K562 (cell line): ENCODE measurements around the gene KDM4F. TPM values are rescaled to one million over a fixed set of nuclear protein-coding genes. Genes with fewer than 3 reads are reported as not detected.

Experiments used
- BRCA1 ChIP-seq, 2 experiments: fragments of 450-650 bp in 1 of 2; sonication (generic) in 1 of 2; formaldehyde crosslinking in 1 of 2; IDR thresholded peaks; 2 replicates each; pipeline versions ENCODE4 v1.5.0 to v1.6.1; 2017 to 2020; ENCODE audit warnings: mild to moderate bottlenecking in 1 of 2, missing genetic modification reagents in 1 of 2
- CBX1 ChIP-seq: sonication (generic); IDR thresholded peaks from 2 replicates; pipeline ENCODE4 v1.6.1; 2016; ENCODE audit warnings: antibody characterized with exemption, low read depth, mild to moderate bottlenecking
- CTBP1 ChIP-seq: fragments of 450-650 bp; IDR thresholded peaks from 2 replicates; pipeline ENCODE4 v1.6.1; 2016; ENCODE audit warnings: borderline replicate concordance
- EP400 ChIP-seq: fragments of 450-650 bp; IDR thresholded peaks from 2 replicates; pipeline ENCODE4 v1.6.1; 2017; ENCODE audit warnings: antibody characterized with exemption, mild to moderate bottlenecking, moderate library complexity
- HCFC1 ChIP-seq: IDR thresholded peaks from 2 replicates; pipeline ENCODE4 v1.6.1; 2012; ENCODE audit warnings: low read depth, low read length, improper control_type of control experiment
- HDAC8 ChIP-seq: fragments of 450-650 bp; IDR thresholded peaks from 2 replicates; pipeline ENCODE4 v1.6.1; 2016; ENCODE audit warnings: mild to moderate bottlenecking, missing genetic modification characterization, moderate library complexity, missing compliant biosample characterization
- HOXB6 ChIP-seq: fragments of 250-450 bp; sonication (Bioruptor Pico); IDR thresholded peaks from 2 replicates; pipeline ENCODE4 v1.5.1; 2022; ENCODE audit warnings: mild to moderate bottlenecking, borderline replicate concordance
- ILF3 ChIP-seq: fragments of 450-650 bp; IDR thresholded peaks from 2 replicates; pipeline ENCODE4 v1.6.1; 2018; ENCODE audit warnings: antibody characterized with exemption, mild to moderate bottlenecking, moderate library complexity, borderline replicate concordance
- KAT7 ChIP-seq: sonication (generic); formaldehyde crosslinking; IDR thresholded peaks from 2 replicates; pipeline ENCODE4 v1.8.0; 2022; ENCODE audit warnings: missing genetic modification reagents, mild to moderate bottlenecking, borderline replicate concordance
- KLF13 ChIP-seq: fragments of 450-650 bp; IDR thresholded peaks from 2 replicates; pipeline ENCODE4 v1.6.1; 2016; ENCODE audit warnings: missing genetic modification characterization, low read depth, mild to moderate bottlenecking, missing compliant biosample characterization, moderate library complexity, borderline replicate concordance
- NCOA6 ChIP-seq: fragments of 450-650 bp; IDR thresholded peaks from 2 replicates; pipeline ENCODE4 v1.6.1; 2017; ENCODE audit warnings: mild to moderate bottlenecking
- NRF1 ChIP-seq, 2 experiments: fragments of 450-650 bp; IDR thresholded peaks in 1 of 2; conservative IDR thresholded peaks in 1 of 2; 2 replicates each; pipeline ENCODE4 v1.6.1; 2014; ENCODE audit warnings: mild to moderate bottlenecking in 2 of 2
- PCBP1 ChIP-seq: fragments of 200-400 bp; formaldehyde crosslinking; IDR thresholded peaks from 2 replicates; pipeline ENCODE4 v1.6.1; 2018; ENCODE audit warnings: mild to moderate bottlenecking, low read depth, low read length; ENCODE audit not compliant: poor library complexity, severe bottlenecking
- PML ChIP-seq: IDR thresholded peaks from 2 replicates; pipeline ENCODE4 v1.6.1; 2012; ENCODE audit warnings: low read length, inconsistent platforms
- POLR2B ChIP-seq: fragments of 450-650 bp; IDR thresholded peaks from 2 replicates; pipeline ENCODE4 v1.6.1; 2018; ENCODE audit warnings: low read depth; ENCODE audit not compliant: partially characterized antibody
- RB1 ChIP-seq: fragments of 450-650 bp; IDR thresholded peaks from 2 replicates; pipeline ENCODE4 v1.6.1; 2017; ENCODE audit warnings: low read depth, mild to moderate bottlenecking
- RCOR1 ChIP-seq, 2 experiments: IDR thresholded peaks; 2 replicates each; pipeline ENCODE4 v1.6.1; 2012; ENCODE audit warnings: low read depth in 2 of 2, low read length in 2 of 2, borderline replicate concordance in 1 of 2, improper control_type of control experiment in 1 of 2
- RNF2 ChIP-seq: sonication (generic); IDR thresholded peaks from 2 replicates; pipeline ENCODE4 v1.6.1; 2016
- SAP30 ChIP-seq: fragments of 200-600 bp; sonication (generic); IDR thresholded peaks from 2 replicates; pipeline ENCODE4 v1.6.1; 2012; ENCODE audit warnings: borderline replicate concordance, low read depth, mild to moderate bottlenecking, moderate library complexity, low read length, control low read depth, inconsistent platforms; ENCODE audit not compliant: insufficient read depth, poor library complexity, severe bottlenecking
- SMAD4 ChIP-seq: fragments of 250-450 bp; sonication (Bioruptor Pico); conservative IDR thresholded peaks from 2 replicates; pipeline ENCODE4 v1.8.0; 2021; ENCODE audit warnings: inconsistent platforms, mild to moderate bottlenecking, moderate library complexity
- TAF7 ChIP-seq: fragments of 450-650 bp; IDR thresholded peaks from 2 replicates; pipeline ENCODE4 v1.6.1; 2016; ENCODE audit warnings: missing genetic modification characterization, missing compliant biosample characterization
- TBL1XR1 ChIP-seq, 2 experiments: IDR thresholded peaks; 2 replicates each; pipeline ENCODE4 v1.6.1; 2012; ENCODE audit warnings: improper control_type of control experiment in 2 of 2, low read length in 2 of 2, mild to moderate bottlenecking in 1 of 2
- TCFL5 ChIP-seq: fragments of 250-450 bp; sonication (Bioruptor Pico); conservative IDR thresholded peaks from 2 replicates; pipeline ENCODE4 v1.6.1; 2021; ENCODE audit warnings: mild to moderate bottlenecking, moderate library complexity, matching md5 sums
- TEAD2 ChIP-seq: fragments of 450-650 bp; IDR thresholded peaks from 2 replicates; pipeline ENCODE4 v1.6.1; 2016; ENCODE audit warnings: missing genetic modification characterization, control low read depth, missing compliant biosample characterization
- ZC3H4 ChIP-seq: sonication (generic); formaldehyde crosslinking; IDR thresholded peaks from 2 replicates; pipeline ENCODE4 v1.9.0; 2021; ENCODE audit warnings: missing genetic modification reagents, borderline replicate concordance
- ZFP1 ChIP-seq: fragments of 450-650 bp; formaldehyde crosslinking; IDR thresholded peaks from 2 replicates; pipeline ENCODE4 v1.4.0; 2020; ENCODE audit warnings: mild to moderate bottlenecking, mixed read lengths
- ZKSCAN3 ChIP-seq: fragments of 250-450 bp; sonication (Bioruptor Pico); IDR thresholded peaks from 2 replicates; pipeline ENCODE4 v1.4.0; 2020
- ZNF239 ChIP-seq: fragments of 250-450 bp; sonication (Bioruptor Pico); IDR thresholded peaks from 2 replicates; pipeline ENCODE4 v1.4.0; 2020; ENCODE audit warnings: mild to moderate bottlenecking
- ZNF3 ChIP-seq: fragments of 250-450 bp; sonication (Bioruptor Pico); IDR thresholded peaks from 2 replicates; pipeline ENCODE4 v1.5.0; 2021; ENCODE audit warnings: mild to moderate bottlenecking, moderate library complexity
- ZNF584 ChIP-seq: fragments of 200-800 bp; sonication (Bioruptor generic); IDR thresholded peaks from 2 replicates; pipeline ENCODE4 v1.6.1; 2016; ENCODE audit warnings: low read depth, mild to moderate bottlenecking, missing genetic modification characterization, missing compliant biosample characterization
- polyA plus RNA-seq, 8 experiments: library from polyadenylated mRNA; depleted of rRNA in 4 of 8; stranded (reverse) in 5 of 8; unstranded in 3 of 8; fragments of >200 nt; fragmentation: Nextera tagmentation in 2 of 8; fragmentation: Illumina TruSeq in 1 of 8; extraction: Ambion mirVana in 2 of 8; extraction: Trizol in 1 of 8; gene quantifications; 2 replicates each; pipeline versions ENCODE4 v1.2.1 to v1.2.3, GENCODE V29; 2011 to 2014; ENCODE audit warnings: inconsistent platforms in 1 of 8, missing spikeins in 1 of 8
- total RNA-seq, 7 experiments: library from RNA; depleted of rRNA in 6 of 7; stranded (reverse); fragments of >200 nt in 6 of 7; fragmentation: Illumina TruSeq in 2 of 7; extraction: Trizol in 2 of 7; gene quantifications; 2 replicates each; pipeline versions ENCODE4 v1.2.1 to v1.2.3, GENCODE V29; 2011 to 2021; ENCODE audit warnings: low replicate concordance in 1 of 7
- TF ChIP-seq, protein P1 (sequence below): fragments of 450-650 bp; formaldehyde crosslinking; IDR thresholded peaks from 2 replicates; pipeline ENCODE4 v1.4.0; 2020; ENCODE audit warnings: mild to moderate bottlenecking

KDM4F gene
- total and polyA plus RNA-seq, 9 of the 15 experiments (the other 6 are each of a cell fraction or from before 2014, with no cell fraction given): not detected

DNA sequence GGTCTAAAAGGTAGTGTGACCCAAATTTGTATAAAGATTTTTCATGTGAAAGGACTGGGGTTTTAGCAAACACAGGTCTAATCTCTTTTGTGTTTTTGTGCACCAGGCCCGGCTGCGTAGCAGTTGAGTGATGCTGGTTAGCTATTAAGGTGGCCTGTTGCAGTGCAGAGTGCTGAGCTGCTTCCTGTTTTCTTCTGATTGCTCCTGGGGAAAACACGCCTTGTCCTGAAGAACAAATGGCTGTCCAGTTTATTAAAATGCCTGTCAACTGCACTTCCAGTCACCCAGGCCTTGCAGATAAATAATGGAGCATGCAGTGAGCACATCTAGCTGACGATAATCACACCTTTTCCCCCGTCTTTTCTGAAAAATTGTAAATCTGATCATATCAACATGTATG lies 19.3 kb downstream of the KDM4F start (continued):
- TF ChIP-seq CBX1: peak; percentile 86; the same call in 1 of the 2 replicates
- peak; percentile 79 for TF ChIP-seq POLR2B
- no peak for TF ChIP-seq ZNF239 (CRISPR knock-in tag)
- TF ChIP-seq PCBP1: no peak
- peak in 1 of 2 experiments; percentile 81; a peak in 2 of 4 replicates for TF ChIP-seq TBL1XR1 (IDR thresholded peaks at IDR 0.05; ENCODE audit: low read length in 2 of 2)
- TF ChIP-seq KAT7 (CRISPR knock-in tag): no peak; the same call in 1 of the 2 replicates
- TF ChIP-seq TAF7 (tag): no peak; the same call in 1 of the 2 replicates
- TF ChIP-seq ZNF584 (CRISPR knock-in tag): no peak
- TF ChIP-seq ILF3: no peak
- TF ChIP-seq CTBP1: peak; percentile 56; the same call in 1 of the 2 replicates
- TF ChIP-seq HOXB6 (CRISPR knock-in tag): no peak
- TF ChIP-seq TEAD2: no peak
- no peak for TF ChIP-seq ZFP1
- peak; percentile 36 to 50; a peak in 3 of 4 replicates for TF ChIP-seq NRF1 (conservative IDR thresholded peaks at IDR 0.05 in 1 of 2, IDR thresholded peaks at IDR 0.05 in 1 of 2)
- peak; percentile 53; the same call in 1 of the 2 replicates for TF ChIP-seq PML
- TF ChIP-seq NCOA6: no peak
- TF ChIP-seq KLF13 (tag): no peak
- TF ChIP-seq RB1: no peak
- peak in 1 of 2 experiments; percentile 84; a peak in 2 of 4 replicates for TF ChIP-seq RCOR1 (IDR thresholded peaks at IDR 0.05; ENCODE audit: borderline replicate concordance in 1 of 2, low read depth in 2 of 2, low read length in 2 of 2)
- TF ChIP-seq ZC3H4 (CRISPR knock-in tag): no peak
- TF ChIP-seq BRCA1 (IDR thresholded peaks at IDR 0.05): no peak
- no peak for TF ChIP-seq BRCA1 (CRISPR knock-in tag; IDR thresholded peaks at IDR 0.05)
- no peak for TF ChIP-seq HDAC8 (tag)
- no peak for TF ChIP-seq TCFL5 (CRISPR knock-in tag)
- TF ChIP-seq SAP30: no peak
- TF ChIP-seq RNF2: no peak
- TF ChIP-seq, protein P1, sequence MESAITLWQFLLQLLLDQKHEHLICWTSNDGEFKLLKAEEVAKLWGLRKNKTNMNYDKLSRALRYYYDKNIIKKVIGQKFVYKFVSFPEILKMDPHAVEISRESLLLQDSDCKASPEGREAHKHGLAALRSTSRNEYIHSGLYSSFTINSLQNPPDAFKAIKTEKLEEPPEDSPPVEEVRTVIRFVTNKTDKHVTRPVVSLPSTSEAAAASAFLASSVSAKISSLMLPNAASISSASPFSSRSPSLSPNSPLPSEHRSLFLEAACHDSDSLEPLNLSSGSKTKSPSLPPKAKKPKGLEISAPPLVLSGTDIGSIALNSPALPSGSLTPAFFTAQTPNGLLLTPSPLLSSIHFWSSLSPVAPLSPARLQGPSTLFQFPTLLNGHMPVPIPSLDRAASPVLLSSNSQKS (CRISPR knock-in tag): no peak
- no peak for TF ChIP-seq ZNF3 (CRISPR knock-in tag)
- TF ChIP-seq EP400: peak; percentile 67
- peak; percentile 59 for TF ChIP-seq HCFC1
- no peak for TF ChIP-seq SMAD4 (CRISPR knock-in tag)
- no peak for TF ChIP-seq ZKSCAN3 (CRISPR knock-in tag)
